Muscle of leg (tissue), 11 donors: ENCODE data around the gene CIZ1. TPM values are rescaled to one million over a fixed set of nuclear protein-coding genes. Genes with fewer than 3 reads are reported as not detected.
A peak's percentile ranks its signal among the peaks of the same experiment; 100 is the strongest.

ENCODE experiments used
- DNase-seq: peaks from one replicate; pipeline ENCODE4 v3.0.0; 2013
- H3K27ac ChIP-seq: one replicate; pipeline ENCODE4 v1.5.1; 2013; ENCODE audit warnings: mild to moderate bottlenecking, low read length, control low read depth
- H3K27me3 ChIP-seq: one replicate; pipeline ENCODE4 v1.6.1; 2013; ENCODE audit warnings: low read length; ENCODE audit not compliant: control insufficient read depth, insufficient read depth
- H3K36me3 ChIP-seq: one replicate; pipeline ENCODE4 v1.6.1; 2013; ENCODE audit warnings: low read length; ENCODE audit not compliant: control insufficient read depth, insufficient read depth
- H3K4me1 ChIP-seq: one replicate; pipeline ENCODE4 v1.6.1; 2013; ENCODE audit warnings: low read length; ENCODE audit not compliant: control insufficient read depth, insufficient read depth
- H3K4me3 ChIP-seq: one replicate; pipeline ENCODE4 v1.5.1; 2013; ENCODE audit warnings: low read length, control low read depth
- H3K9me3 ChIP-seq: replicated peaks from 2 replicates; pipeline ENCODE4 v1.6.1; 2013; ENCODE audit warnings: low read depth, low read length; ENCODE audit not compliant: control insufficient read depth
- WGBS: methylation state at CpG from one replicate; pipeline ENCODE4 v1.1.5; 2013; ENCODE audit warnings: missing lambda C conversion rate; ENCODE audit not compliant: insufficient coverage; 5-methylcytosine and 5-hydroxymethylcytosine counted together
- polyA plus RNA-seq, 8 donors: library from polyadenylated mRNA; unstranded; fragments of 120-200 nt; gene quantifications; one replicate each; pipeline versions ENCODE4 v1.2.1 to v1.2.3, GENCODE V29; 2013; ENCODE audit warnings: inconsistent platforms in 1 of 8, low replicate concordance in 1 of 8; ENCODE audit not compliant: insufficient read length in 8 of 8, insufficient read depth in 1 of 8
- total RNA-seq: library from RNA; stranded (reverse); fragments of 120-200 nt; gene quantifications from one replicate; pipeline ENCODE4 v1.2.4, GENCODE V29; 2013

Gene CIZ1
- total and polyA plus RNA-seq, 9 donors = 36.4 to 120 (median 102) TPM

- H3K27ac ChIP-seq = no peak overlapping the region
- 86% methylated on average over 8 of the region's 12 CpGs for WGBS
These were observed 22.6 kb upstream of the CIZ1 start for GRCh38 chr9:128213746-128214497.

DNA sequence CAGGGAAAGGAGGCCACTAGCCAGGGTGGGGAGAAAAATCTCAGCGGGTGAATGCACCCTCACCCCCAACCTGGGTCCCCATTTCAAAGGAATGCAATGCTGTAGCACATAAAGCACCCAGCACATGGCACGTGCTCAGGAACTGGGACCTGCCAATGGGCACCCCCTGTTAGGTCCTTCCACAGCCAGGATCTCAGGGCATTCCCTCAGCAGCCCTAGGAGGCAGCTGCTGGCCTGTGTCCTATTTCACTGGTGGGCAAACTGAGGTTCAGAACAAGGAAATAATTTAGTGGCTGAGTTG is 20.6 kb upstream of the CIZ1 start:
- Histone ChIP-seq H3K27me3 (no peaks in the 10 kb centered on the region), H3K9me3 (no peaks in the 10 kb centered on the region), H3K4me3 (no peak overlapping the region), H3K4me1 (peaks cover 33% of the 10 kb centered on the region), H3K36me3 (peaks cover 2% of the 10 kb centered on the region), H3K27ac (no peak overlapping the region)
- 100% methylated on average over 1 of the region's 2 CpGs for WGBS
- DNase-seq = no peak

More at GRCh38 chr9:128213746-128214497, 22.6 kb upstream of the CIZ1 start:
- H3K36me3 ChIP-seq = peaks cover 2% of the 10 kb centered on the region
- H3K4me3 ChIP-seq = no peak overlapping the region
- no peaks in the 10 kb centered on the region for H3K9me3 ChIP-seq
- no peaks in the 10 kb centered on the region for H3K27me3 ChIP-seq
- H3K4me1 ChIP-seq = peaks cover 40% of the 10 kb centered on the region
- no peak for DNase-seq

DNA sequence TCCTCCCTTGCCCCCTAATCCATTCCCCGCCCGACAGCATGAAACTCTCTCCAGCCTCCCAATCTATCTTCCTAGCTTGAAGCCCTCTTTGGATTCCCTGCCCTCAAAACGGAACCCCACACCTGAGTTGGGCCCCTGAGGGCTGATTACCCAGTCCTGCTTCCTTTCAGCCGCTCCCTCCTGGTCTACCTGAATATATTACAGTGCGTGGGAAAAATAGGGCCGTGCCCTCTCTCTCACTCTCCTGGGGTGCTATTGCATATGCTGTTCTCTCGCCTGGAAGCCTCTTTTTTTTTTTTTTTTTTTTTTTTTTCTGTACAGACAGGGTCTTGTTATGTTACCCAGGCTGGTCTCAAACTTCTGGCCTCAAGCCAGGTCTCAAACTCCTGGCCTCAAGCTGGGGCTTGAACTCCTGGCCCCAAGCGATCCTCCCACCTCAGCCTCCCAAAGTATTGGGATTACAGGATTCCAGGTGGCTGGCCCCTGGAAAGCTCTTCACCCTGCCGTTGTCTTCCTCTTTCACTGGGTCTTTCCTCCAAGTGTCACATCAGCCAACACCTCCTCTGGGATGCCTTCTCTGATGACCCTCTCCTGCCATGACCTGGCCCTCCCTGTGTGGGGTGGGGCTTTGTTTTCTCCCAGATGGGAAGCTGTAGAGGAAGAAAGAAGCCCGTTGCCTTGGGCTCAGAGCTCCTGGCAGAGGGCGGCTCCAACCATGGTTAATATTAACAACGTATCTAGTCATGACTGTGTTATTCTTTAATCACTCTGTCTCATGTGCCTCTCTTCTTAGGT is 20.0 kb upstream of the CIZ1 start:
- no peak for DNase-seq
- Histone ChIP-seq H3K4me3 (no peak overlapping the region), H3K9me3 (no peaks in the 10 kb centered on the region), H3K27me3 (peaks cover 2% of the 10 kb centered on the region), H3K27ac (no peak overlapping the region), H3K4me1 (peaks cover 27% of the 10 kb centered on the region), H3K36me3 (peaks cover 2% of the 10 kb centered on the region)
- WGBS = 75% methylated on average over 5 of the region's 12 CpGs

GRCh38 chr9:128208946-128209669 is 17.7 kb upstream of the CIZ1 start:
- H3K4me3 ChIP-seq = no peak overlapping the region
- no peak for DNase-seq
- H3K36me3 ChIP-seq = peaks cover 2% of the 10 kb centered on the region
- no peak overlapping the region for H3K27ac ChIP-seq
- peaks cover 16% of the 10 kb centered on the region for H3K4me1 ChIP-seq
- WGBS = 58% methylated on average over 6 of the region's 15 CpGs
- H3K9me3 ChIP-seq = no peaks in the 10 kb centered on the region
- peaks cover 16% of the 10 kb centered on the region for H3K27me3 ChIP-seq

- Histone ChIP-seq H3K27ac (no peak overlapping the region), H3K36me3 (peaks cover 2% of the 10 kb centered on the region), H3K27me3 (peaks cover 21% of the 10 kb centered on the region), H3K9me3 (no peaks in the 10 kb centered on the region), H3K4me1 (peaks cover 20% of the 10 kb centered on the region), H3K4me3 (no peak overlapping the region)
- no peak for DNase-seq
- 69% methylated on average over 5 of the region's 7 CpGs for WGBS
These were observed 17.0 kb upstream of the CIZ1 start for GRCh38 chr9:128208386-128208785.

- peaks cover 2% of the 10 kb centered on the region for H3K36me3 ChIP-seq
- no peak overlapping the region for H3K4me3 ChIP-seq
- DNase-seq = no peak
- H3K9me3 ChIP-seq = no peaks in the 10 kb centered on the region
- H3K4me1 ChIP-seq = peaks cover 25% of the 10 kb centered on the region
- H3K27ac ChIP-seq = no peak overlapping the region
- H3K27me3 ChIP-seq = peaks cover 21% of the 10 kb centered on the region
- WGBS = 63% methylated on average over 5 of the region's 15 CpGs
These were observed 15.8 kb upstream of the CIZ1 start for GRCh38 chr9:128206916-128207910.

DNA sequence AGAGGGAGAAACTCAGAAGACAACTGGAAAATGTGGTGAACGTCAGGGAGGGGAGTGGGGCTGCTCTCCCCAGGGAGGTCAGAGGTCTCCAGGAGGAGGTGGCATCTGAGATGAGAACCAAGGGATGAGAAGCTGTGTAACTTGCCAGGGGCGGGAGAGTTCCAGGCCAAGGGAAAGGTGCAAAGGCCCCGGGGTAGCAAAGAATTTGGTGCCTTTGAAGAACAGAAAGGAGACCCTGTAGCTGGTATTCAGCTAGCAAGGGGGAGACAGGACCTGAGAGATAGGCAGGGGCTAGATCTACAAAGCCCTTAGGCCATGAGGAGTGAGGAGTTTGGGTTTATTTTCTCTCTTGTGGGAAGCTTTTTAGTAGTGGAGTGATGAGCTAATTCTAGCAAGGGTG is 15.1 kb upstream of the CIZ1 start:
- DNase-seq = no peak
- peaks cover 21% of the 10 kb centered on the region for H3K27me3 ChIP-seq
- peaks cover 25% of the 10 kb centered on the region for H3K4me1 ChIP-seq
- 78% methylated on average over 3 of the region's 3 CpGs for WGBS
- H3K4me3 ChIP-seq = no peak overlapping the region
- H3K27ac ChIP-seq = no peak overlapping the region
- H3K9me3 ChIP-seq = no peaks in the 10 kb centered on the region
- H3K36me3 ChIP-seq = peaks cover 2% of the 10 kb centered on the region

- Histone ChIP-seq H3K27ac (no peak overlapping the region), H3K27me3 (peaks cover 21% of the 10 kb centered on the region), H3K36me3 (peaks cover 2% of the 10 kb centered on the region), H3K9me3 (no peaks in the 10 kb centered on the region), H3K4me3 (no peak overlapping the region), H3K4me1 (peaks cover 25% of the 10 kb centered on the region)
- WGBS = 85% methylated on average over 13 of the region's 16 CpGs
- no peak for DNase-seq
These were observed 14.0 kb upstream of the CIZ1 start for GRCh38 chr9:128205296-128205944.

DNA sequence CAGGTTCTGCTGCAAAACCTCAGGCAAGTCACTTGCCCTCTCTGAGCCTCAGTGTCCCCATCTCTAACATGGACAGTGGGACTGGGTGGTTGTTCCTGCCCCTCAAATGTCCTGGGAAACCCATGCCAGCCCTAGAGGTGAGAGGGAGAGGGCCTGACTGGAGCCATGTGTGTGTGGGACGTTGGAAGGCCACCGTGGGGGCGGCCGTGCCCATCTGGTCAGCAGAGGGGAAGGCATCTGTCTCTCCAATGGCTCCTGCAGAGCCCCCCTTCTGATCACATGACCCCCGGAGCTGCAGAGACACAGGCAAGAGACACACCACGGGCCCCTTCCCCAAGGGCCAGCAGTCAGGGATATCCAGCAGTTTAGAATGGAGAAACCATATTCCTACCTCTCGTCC is 13.5 kb upstream of the CIZ1 start:
- Histone ChIP-seq H3K4me3 (peak overlapping the region; percentile 81), H3K9me3 (no peaks in the 10 kb centered on the region), H3K4me1 (peaks cover 25% of the 10 kb centered on the region), H3K27ac (no peak overlapping the region), H3K36me3 (peaks cover 2% of the 10 kb centered on the region), H3K27me3 (peaks cover 21% of the 10 kb centered on the region)
- no CpG with 5 or more reads among the region's 7 CpGs for WGBS
- no peak for DNase-seq
